H9 (cell line): ENCODE results near the gene KRT5. TPM values are rescaled to one million over a fixed set of nuclear protein-coding genes. Genes with fewer than 3 reads are reported as not detected.

Experiments
- DNase-seq: peaks from one replicate; pipeline ENCODE4 v3.0.0-alpha.2; 2017
- H2AFZ ChIP-seq: one replicate; pipeline ENCODE4 v1.6.1; 2013; ENCODE audit warnings: mild to moderate bottlenecking, low read length, control low read depth, moderate library complexity
- H2AK5ac ChIP-seq: 2 replicates; pipeline ENCODE4 v1.6.1; 2013; ENCODE audit warnings: low read length, control low read depth, mixed read lengths; ENCODE audit not compliant: insufficient read length
- H2BK120ac ChIP-seq: one replicate; pipeline ENCODE4 v1.6.1; 2013; ENCODE audit warnings: low read depth, mild to moderate bottlenecking, low read length, control low read depth, inconsistent platforms; ENCODE audit not compliant: poor library complexity, severe bottlenecking
- H2BK12ac ChIP-seq: 2 replicates; pipeline ENCODE4 v1.6.1; 2013; ENCODE audit warnings: low read length, control low read depth, mixed read lengths, low read depth; ENCODE audit not compliant: insufficient read length
- H2BK15ac ChIP-seq: 2 replicates; pipeline ENCODE4 v1.6.1; 2013; ENCODE audit warnings: low read depth, low read length, control low read depth
- H2BK20ac ChIP-seq: one replicate; pipeline ENCODE4 v1.6.1; 2013; ENCODE audit warnings: low read depth, mild to moderate bottlenecking, low read length, control low read depth, inconsistent platforms; ENCODE audit not compliant: poor library complexity, severe bottlenecking
- H2BK5ac ChIP-seq: 2 replicates; pipeline ENCODE4 v1.6.1; 2013; ENCODE audit warnings: low read length, control low read depth, mixed read lengths; ENCODE audit not compliant: insufficient read length
- H3K14ac ChIP-seq: 2 replicates; pipeline ENCODE4 v1.6.1; 2013; ENCODE audit warnings: low read length, control low read depth; ENCODE audit not compliant: insufficient read depth
- H3K18ac ChIP-seq: 2 replicates; pipeline ENCODE4 v1.6.1; 2013; ENCODE audit warnings: low read depth, mild to moderate bottlenecking, mixed read lengths, low read length, control low read depth; ENCODE audit not compliant: insufficient read length
- H3K23ac ChIP-seq: 2 replicates; pipeline ENCODE4 v1.6.1; 2013; ENCODE audit warnings: low read length, control low read depth, mixed read lengths, low read depth; ENCODE audit not compliant: insufficient read length
- H3K23me2 ChIP-seq: 2 replicates; pipeline ENCODE4 v1.6.1; 2013; ENCODE audit warnings: low read depth, mild to moderate bottlenecking, mixed read lengths, low read length, control low read depth; ENCODE audit not compliant: insufficient read length, poor library complexity, severe bottlenecking
- H3K27ac ChIP-seq: 2 replicates; pipeline ENCODE4 v1.5.1; 2013; ENCODE audit warnings: low read length, control low read depth, mixed read lengths, low read depth; ENCODE audit not compliant: insufficient read length
- H3K27me3 ChIP-seq: 2 replicates; pipeline ENCODE4 v1.6.1; 2013; ENCODE audit warnings: low read length, control low read depth, inconsistent platforms; ENCODE audit not compliant: insufficient read depth
- H3K4ac ChIP-seq: 2 replicates; pipeline ENCODE4 v1.6.1; 2013; ENCODE audit warnings: low read depth, mild to moderate bottlenecking, control low read depth, inconsistent platforms, low read length, moderate library complexity
- H3K4me1 ChIP-seq: 2 replicates; pipeline ENCODE4 v1.6.1; 2013; ENCODE audit warnings: low read length, control low read depth, inconsistent platforms; ENCODE audit not compliant: insufficient read depth
- H3K4me2 ChIP-seq: 2 replicates; pipeline ENCODE4 v1.6.1; 2013; ENCODE audit warnings: low read length, control low read depth, mixed read lengths; ENCODE audit not compliant: insufficient read length, insufficient read depth
- H3K56ac ChIP-seq: 2 replicates; pipeline ENCODE4 v1.6.1; 2013; ENCODE audit warnings: low read depth, mild to moderate bottlenecking, mixed read lengths, low read length, control low read depth; ENCODE audit not compliant: insufficient read length
- H3K79me1 ChIP-seq: 2 replicates; pipeline ENCODE4 v1.6.1; 2013; ENCODE audit warnings: low read depth, mild to moderate bottlenecking, moderate library complexity, low read length, control low read depth, inconsistent platforms; ENCODE audit not compliant: insufficient read depth, poor library complexity, severe bottlenecking
- H3K79me2 ChIP-seq: 2 replicates; pipeline ENCODE4 v1.6.1; 2013; ENCODE audit warnings: low read length, control low read depth, inconsistent platforms; ENCODE audit not compliant: insufficient read depth
- H3K9ac ChIP-seq: 2 replicates; pipeline ENCODE4 v1.6.1; 2013; ENCODE audit warnings: low read length, control low read depth, mixed read lengths; ENCODE audit not compliant: insufficient read length; ENCODE audit errors: extremely low read depth
- H3K9me3 ChIP-seq: one replicate; pipeline ENCODE4 v1.6.1; 2013; ENCODE audit warnings: low read depth, low read length, inconsistent platforms; ENCODE audit not compliant: control insufficient read depth
- H3T11ph ChIP-seq: one replicate; pipeline ENCODE4 v1.6.1; 2013; ENCODE audit warnings: mild to moderate bottlenecking, low read length, control low read depth, inconsistent platforms
- H4K20me1 ChIP-seq: one replicate; pipeline ENCODE4 v1.6.1; 2013; ENCODE audit not compliant: control insufficient read depth, insufficient read length, insufficient read depth
- H4K5ac ChIP-seq: 2 replicates; pipeline ENCODE4 v1.6.1; 2013; ENCODE audit warnings: low read depth, mild to moderate bottlenecking, mixed read lengths, low read length, control low read depth; ENCODE audit not compliant: insufficient read length
- H4K8ac ChIP-seq: replicated peaks from 2 replicates; pipeline ENCODE4 v1.6.1; 2013; ENCODE audit warnings: low read length, control low read depth, mixed read lengths, low read depth; ENCODE audit not compliant: insufficient read length
- H4K91ac ChIP-seq: 2 replicates; pipeline ENCODE4 v1.6.1; 2013; ENCODE audit warnings: low read depth, mild to moderate bottlenecking, moderate library complexity, mixed read lengths, low read length, control low read depth; ENCODE audit not compliant: insufficient read length
- H3K27ac Mint-ChIP-seq, 3 experiments: 2 replicates in 2 of 3; 3 replicates in 1 of 3; pipeline ENCODE4 v1.8.0; 2020 to 2021; ENCODE audit warnings: mixed read lengths in 3 of 3, mild to moderate bottlenecking in 1 of 3, moderate library complexity in 1 of 3
- H3K27me3 Mint-ChIP-seq: 2 replicates; pipeline ENCODE4 v1.8.0; 2021; ENCODE audit warnings: low read depth, mild to moderate bottlenecking, moderate library complexity, mixed read lengths
- H3K36me3 Mint-ChIP-seq, 3 experiments: 2 replicates in 2 of 3; 3 replicates in 1 of 3; pipeline ENCODE4 v1.8.0; 2020 to 2021; ENCODE audit warnings: low read depth in 3 of 3, mixed read lengths in 3 of 3; ENCODE audit not compliant: insufficient read depth in 1 of 3
- H3K4me1 Mint-ChIP-seq, 2 experiments: 2 replicates each; pipeline ENCODE4 v1.8.0; 2020; ENCODE audit warnings: mixed read lengths in 2 of 2
- H3K4me3 Mint-ChIP-seq, 2 experiments: 2 replicates in 1 of 2; 3 replicates in 1 of 2; pipeline ENCODE4 v1.8.0; 2020 to 2021; ENCODE audit warnings: mild to moderate bottlenecking in 2 of 2, mixed read lengths in 2 of 2, moderate library complexity in 1 of 2
- H3K9me3 Mint-ChIP-seq, 2 experiments: 2 replicates in 1 of 2; 3 replicates in 1 of 2; pipeline ENCODE4 v1.8.0; 2020; ENCODE audit warnings: mild to moderate bottlenecking in 2 of 2, mixed read lengths in 2 of 2, moderate library complexity in 1 of 2
- CTCF ChIP-seq: fragments of 200-600 bp; sonication (generic); conservative IDR thresholded peaks from 3 replicates; pipeline ENCODE4 v1.8.0; 2021; ENCODE audit warnings: antibody characterized with exemption, mild to moderate bottlenecking
- WGBS: extraction: QIAGEN DNeasy Blood & Tissue Kit; methylation state at CpG from one replicate; pipeline ENCODE4 v1.1.7; 2013; ENCODE audit warnings: missing lambda C conversion rate, low lambda C conversion rate, mixed read lengths; ENCODE audit not compliant: insufficient read length; ENCODE audit errors: extremely low coverage; 5-methylcytosine and 5-hydroxymethylcytosine counted together
- total RNA-seq: library from RNA; stranded (reverse); gene quantifications from 2 replicates; pipeline ENCODE4 v1.2.1, GENCODE V29; 2021

Gene KRT5
- total RNA-seq, 1 experiment from 2014 or later, result not detected

DNA sequence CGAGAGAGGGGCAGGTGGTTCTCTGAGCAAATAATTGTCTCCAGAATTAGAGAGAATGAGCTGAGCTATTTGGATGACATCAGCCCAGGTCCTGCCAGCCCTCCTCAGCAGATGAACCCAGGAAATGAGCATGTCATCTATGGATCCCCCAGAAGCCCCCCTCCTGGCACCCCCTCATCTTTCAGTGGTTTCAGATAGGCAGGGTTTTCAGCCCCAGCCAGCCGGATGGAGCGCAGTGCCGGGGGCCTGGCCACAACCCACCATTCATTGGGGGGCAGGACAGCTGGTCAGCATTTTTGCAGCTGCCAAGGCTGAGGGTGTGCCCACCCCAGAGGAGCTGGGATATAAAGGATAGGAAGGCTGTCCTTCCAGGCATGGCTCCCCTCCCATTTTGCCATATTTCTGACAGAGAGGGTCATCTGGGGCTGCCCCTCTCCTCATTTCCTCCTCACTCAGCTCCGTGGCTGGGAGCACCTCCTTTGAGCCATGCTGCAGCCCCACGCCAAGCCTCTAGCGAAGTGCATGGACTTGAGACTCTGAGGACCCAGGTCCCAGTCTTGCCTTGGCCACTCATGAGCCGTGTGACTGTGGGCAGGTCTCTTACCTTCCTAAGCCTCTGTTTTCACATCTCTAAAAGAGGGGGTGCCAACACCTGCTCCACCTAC lies 38.7 kb upstream of the KRT5 start:
- Histone ChIP-seq H3K9ac (no peak overlapping the region), H2BK5ac (no peak overlapping the region), H4K91ac (no peak overlapping the region), H3T11ph (no peak overlapping the region), H3K79me2 (no peaks in the 10 kb centered on the region), H2BK15ac (no peak overlapping the region), H3K4ac (no peak overlapping the region), H3K79me1 (no peaks in the 10 kb centered on the region), H2BK12ac (no peak overlapping the region), H2AK5ac (no peak overlapping the region), H3K27ac (no peak overlapping the region), H4K5ac (no peak overlapping the region), H3K56ac (no peak overlapping the region), H3K4me1 (no peaks in the 10 kb centered on the region), H3K9me3 (no peaks in the 10 kb centered on the region), H2BK20ac (no peak overlapping the region), H3K23me2 (no peaks in the 10 kb centered on the region), H3K27me3 (no peaks in the 10 kb centered on the region), H4K20me1 (no peaks in the 10 kb centered on the region), H4K8ac (no peak overlapping the region), H3K23ac (no peak overlapping the region), H3K18ac (no peak overlapping the region), H2BK120ac (no peak overlapping the region), H2AFZ (no peak overlapping the region), H3K14ac (no peak overlapping the region), H3K4me2 (no peak overlapping the region)
- no peak for TF ChIP-seq CTCF
- DNase-seq, result no peak
- Mint-ChIP-seq H3K9me3 (no peaks in the 10 kb centered on the region), H3K36me3 (no peaks in the 10 kb centered on the region), H3K4me1 (no peaks in the 10 kb centered on the region), H3K4me3 (no peak overlapping the region), H3K27ac (no peak overlapping the region), H3K27me3 (peaks cover 28% of the 10 kb centered on the region)
- no CpG with 5 or more reads among the region's 8 CpGs for WGBS
